ENCODE results near the gene RILPL2. TPM values are rescaled to one million over a fixed set of nuclear protein-coding genes. Genes with fewer than 3 reads are reported as not detected.
"Not testable (repeated sequence)": the region's sequence is repeated elsewhere in the genome, so short reads cannot be mapped to it uniquely, and the experiment has no call there.

The RILPL2 gene
- total and polyA plus RNA-seq, 12 donors: 1.5 to 3.5 (median 2.1) TPM

GRCh38 chr12:123433615-123434014, 2.9 kb downstream of the RILPL2 start:
- 95 to 97% methylated on average over 6 of the region's 6 CpGs for WGBS, 2 donors
- H3K36me3 ChIP-seq: peaks cover 0 to 32% (median 8%) of the 10 kb centered on the region in 9 donors
- TF ChIP-seq CTCF (IDR thresholded peaks at IDR 0.05): no peak
- H3K27me3 ChIP-seq: no peaks in the 10 kb centered on the region
- intact Hi-C loops (cut with DNase I): loop anchor here in 2 of 10 donors (5.0 kb wide), 2 partner anchors 41 to 46 kb away; no protein-coding TSS in a partner anchor
- peak overlapping the region in 6 of 10 donors; percentile 4 to 89 (median 48) for H3K4me3 ChIP-seq
- DNase-seq (no peak), ATAC-seq (no peak)
- peaks cover 0 to 56% (median 37%) of the 10 kb centered on the region in 9 donors for H3K4me1 ChIP-seq
- H3K9me3 ChIP-seq: no peaks in the 10 kb centered on the region
- peak overlapping the region in 3 of 10 donors; percentile 50 to 98 (median 54) for H3K27ac ChIP-seq

GRCh38 chr12:123431951-123432817, 4.3 kb downstream of the RILPL2 start:
- Histone ChIP-seq H3K36me3 (peaks cover 0 to 46% (median 22%) of the 10 kb centered on the region in 9 donors), H3K27ac (peak overlapping the region in 4 of 10 donors; percentile 15 to 98 (median 52)), H3K4me3 (peak overlapping the region in 5 of 10 donors; percentile 4 to 89 (median 25)), H3K4me1 (peaks cover 0 to 55% (median 37%) of the 10 kb centered on the region in 9 donors)
- WGBS, 2 donors: 75% methylated on average over 15 of the region's 15 CpGs
- H3K9me3 ChIP-seq, ATAC-seq, DNase-seq, H3K27me3 ChIP-seq: not testable (repeated sequence)
- intact Hi-C loops (cut with DNase I): loop anchor here in 2 of 10 donors (5.0 kb wide), 2 partner anchors 40 to 45 kb away; no protein-coding TSS in a partner anchor

- H3K27me3 ChIP-seq; H3K9me3 ChIP-seq; H3K4me3 ChIP-seq; H3K27ac ChIP-seq; DNase-seq; ATAC-seq; intact Hi-C loops (cut with DNase I): not testable (repeated sequence)
- peaks cover 0 to 69% (median 27%) of the 10 kb centered on the region in 9 donors for H3K36me3 ChIP-seq
- peaks cover 0 to 30% (median 18%) of the 10 kb centered on the region in 9 donors for H3K4me1 ChIP-seq
- 98 to 99% methylated on average over 8 of the region's 8 CpGs for WGBS, 2 donors
These were observed 7.4 kb downstream of the RILPL2 start for GRCh38 chr12:123429101-123429500.

DNA sequence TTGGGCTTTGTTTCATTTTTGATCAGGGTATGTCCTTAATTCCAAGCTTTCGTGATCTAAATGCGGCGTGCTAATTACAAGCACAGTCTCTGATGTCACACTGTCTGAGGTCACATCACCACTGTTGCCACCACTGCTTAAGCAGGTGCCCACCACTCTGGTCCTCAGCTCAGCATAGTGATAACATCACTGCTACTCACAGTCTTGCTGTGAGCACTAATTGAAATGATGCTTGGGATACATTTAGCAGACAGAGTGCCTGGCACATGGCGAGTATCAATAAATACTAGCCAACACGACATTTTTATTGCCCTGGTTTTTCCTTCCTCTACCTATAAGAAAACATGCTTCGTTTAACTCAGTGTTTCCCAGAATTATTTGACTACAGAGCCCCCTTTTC, 7.9 kb downstream of the RILPL2 start:
- Histone ChIP-seq H3K4me1 (peaks cover 0 to 25% (median 13%) of the 10 kb centered on the region in 9 donors), H3K27me3 (no peaks in the 10 kb centered on the region), H3K4me3 (no peak overlapping the region), H3K36me3 (peaks cover 0 to 72% (median 27%) of the 10 kb centered on the region in 9 donors), H3K9me3 (no peaks in the 10 kb centered on the region), H3K27ac (no peak overlapping the region)
- TF ChIP-seq CTCF (IDR thresholded peaks at IDR 0.05): no peak
- DNase-seq (no peak), ATAC-seq (no peak)
- intact Hi-C loops (cut with DNase I): no loop called here
- 89 to 98% methylated on average over 6 of the region's 6 CpGs for WGBS, 2 donors

DNA sequence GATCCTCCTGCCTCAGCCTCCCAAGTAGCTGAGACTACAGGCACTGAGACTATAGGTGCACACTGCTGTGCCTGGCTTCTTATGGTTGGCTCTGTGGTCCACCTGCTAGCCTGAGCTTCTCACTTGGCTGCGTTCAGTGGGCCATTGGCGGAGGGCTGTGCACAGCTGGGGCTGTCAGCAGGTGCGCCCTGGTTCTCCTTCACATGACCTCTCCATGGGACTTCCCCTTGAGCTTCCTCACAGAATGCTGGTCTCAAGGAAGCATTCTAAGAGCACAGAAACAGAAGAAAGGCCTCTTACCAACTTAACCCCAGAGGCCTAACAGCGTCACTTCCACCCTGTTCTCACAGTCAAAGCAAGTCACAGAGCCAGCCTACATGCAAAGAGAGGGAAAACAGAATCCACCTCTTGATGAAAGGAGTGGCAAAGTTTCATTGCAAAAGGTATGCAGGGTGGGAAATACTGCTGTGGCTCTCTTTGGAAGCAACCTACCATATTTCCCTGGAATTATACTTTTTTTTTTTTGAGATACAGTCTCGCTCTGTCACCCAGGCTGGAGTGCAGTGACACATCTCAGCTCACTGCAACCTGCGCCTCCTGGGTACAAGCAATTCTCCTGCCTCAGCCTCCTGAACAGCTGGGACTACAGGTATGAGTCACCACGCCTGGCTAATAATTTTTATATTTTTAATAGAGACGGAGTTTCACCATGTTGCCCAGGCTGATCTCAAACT, 9.3 kb downstream of the RILPL2 start:
- TF ChIP-seq CTCF (IDR thresholded peaks at IDR 0.05): no peak
- DNase-seq (no peak), ATAC-seq (no peak)
- 97% methylated on average over 8 of the region's 8 CpGs for WGBS, 2 donors
- intact Hi-C loops (cut with DNase I): no loop called here
- no peaks in the 10 kb centered on the region for H3K27me3 ChIP-seq
- peaks cover 0 to 86% (median 27%) of the 10 kb centered on the region in 9 donors for H3K36me3 ChIP-seq
- H3K9me3 ChIP-seq: no peaks in the 10 kb centered on the region
- H3K4me1 ChIP-seq: peaks cover 0 to 11% (median 0%) of the 10 kb centered on the region in 9 donors
- no peak overlapping the region for H3K27ac ChIP-seq
- H3K4me3 ChIP-seq: no peak overlapping the region
